Measurements from ENCODE around the gene CCDC92. TPM values are rescaled to one million over a fixed set of nuclear protein-coding genes. Genes with fewer than 3 reads are reported as not detected.
"Not testable (repeated sequence)": the region's sequence is repeated elsewhere in the genome, so short reads cannot be mapped to it uniquely, and the experiment has no call there.

CCDC92 gene
- total RNA-seq, 2 experiments from 2014 or later, result 7.3 to 8.7 TPM

DNA sequence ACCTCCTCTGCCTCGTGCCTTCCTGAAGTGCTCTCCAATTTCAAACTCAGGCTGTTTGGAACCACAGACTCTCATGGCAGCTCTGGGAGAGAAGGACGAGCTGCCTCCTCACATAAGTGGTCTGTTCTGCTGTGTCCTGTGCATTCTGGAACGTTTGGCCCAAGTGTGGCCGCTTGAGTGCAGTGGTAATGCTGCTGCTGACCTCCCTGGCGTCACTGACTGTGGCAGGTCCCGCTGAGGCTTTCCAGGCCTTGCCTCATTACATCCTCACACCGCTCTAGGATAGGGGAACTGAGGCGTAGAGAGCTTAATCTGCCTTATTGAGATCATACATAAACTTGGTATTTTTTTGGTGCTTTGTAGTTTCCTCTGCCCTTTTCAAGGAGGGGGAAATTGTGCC lies 14.2 kb downstream of the CCDC92 start:
- POLR2A ChIA-PET, result no interaction called here
- CTCF ChIA-PET, result no interaction called here

DNA sequence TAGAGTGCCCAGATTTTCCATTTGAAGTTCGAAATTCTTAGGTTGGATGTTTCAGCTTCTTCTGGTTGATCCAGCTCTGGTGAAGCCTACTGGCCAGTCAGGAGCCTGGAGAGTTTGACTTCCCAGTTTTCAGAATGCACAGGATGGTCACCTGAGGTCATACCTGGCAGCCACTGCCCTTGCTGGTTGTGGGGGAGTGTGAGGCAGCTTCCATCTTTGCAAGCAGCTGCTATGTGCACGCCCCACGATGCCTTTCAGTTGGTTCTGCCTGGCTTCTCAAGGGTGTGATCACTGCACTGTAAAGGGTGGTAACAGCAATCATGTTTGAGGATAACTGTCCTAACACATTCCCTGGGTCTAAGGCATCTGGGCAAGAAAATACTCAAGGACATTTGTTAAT lies 15.4 kb downstream of the CCDC92 start:
- POLR2A ChIA-PET, result no interaction called here
- CTCF ChIA-PET, result interaction anchor here (0.7 kb wide), 1 partner anchor 139 kb away, joined by 3 read pairs; no protein-coding TSS in a partner anchor

DNA sequence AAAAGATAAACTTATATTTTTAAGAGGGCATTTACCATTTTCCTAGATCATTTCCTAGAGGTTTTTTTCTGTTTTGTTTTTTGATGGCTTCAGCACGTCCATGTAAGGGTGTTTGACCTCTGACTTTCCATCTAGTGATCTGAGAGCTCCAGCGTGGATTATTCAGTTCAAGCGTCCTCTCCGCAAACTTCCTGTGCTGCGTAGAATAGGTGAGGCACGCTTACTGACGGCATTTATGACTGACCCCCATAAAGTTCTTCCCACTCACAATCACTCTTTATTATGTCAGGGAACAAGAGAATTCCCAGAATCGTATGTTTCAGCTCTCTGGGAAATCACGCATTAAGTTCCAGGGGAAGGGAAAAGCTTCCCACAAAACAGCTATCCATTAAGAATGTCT lies 16.4 kb downstream of the CCDC92 start:
- ChIA-PET POLR2A (no interaction called here), CTCF (interaction anchor here (0.6 to 0.8 kb wide), 2 partner anchors 50 to 210 kb away, joined by 3 to 4 read pairs; no protein-coding TSS in a partner anchor)

DNA sequence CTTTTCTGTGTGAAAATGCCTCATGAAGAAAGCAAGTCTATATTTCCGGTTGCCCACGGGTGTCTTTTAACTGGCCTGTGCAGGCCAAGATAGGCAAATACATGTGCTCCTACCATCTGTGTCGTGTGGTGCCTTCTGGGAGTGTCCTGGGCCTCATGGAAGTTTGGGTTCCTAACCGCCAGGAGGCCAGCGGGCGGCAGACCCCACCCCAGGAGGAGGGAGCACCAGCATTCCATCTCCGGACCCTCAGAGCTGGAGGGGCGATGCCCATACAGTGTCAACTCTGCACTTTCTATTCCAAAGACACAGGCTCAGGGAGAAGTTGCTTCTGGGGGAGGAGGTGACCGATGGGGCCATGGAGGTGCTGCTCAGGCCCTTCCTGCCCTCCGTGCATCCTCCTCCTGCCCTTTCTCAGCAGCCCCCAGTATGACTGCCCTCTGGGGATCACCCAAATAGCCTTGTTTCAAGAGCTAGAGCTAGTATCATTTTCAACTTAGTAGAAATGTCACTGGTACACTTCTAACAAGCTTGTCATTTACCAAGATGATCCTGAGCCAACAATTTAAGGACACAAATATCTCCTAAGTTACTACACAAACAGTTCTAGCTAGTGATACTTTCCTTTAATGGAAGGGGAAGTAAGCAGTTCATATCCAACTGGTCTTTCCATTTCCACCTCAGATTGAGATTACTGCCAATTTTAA lies 17.8 kb downstream of the CCDC92 start:
- ChIA-PET POLR2A (interaction anchor here (0.6 kb wide), 1 partner anchor 214 kb away, joined by 6 read pairs; no protein-coding TSS in a partner anchor), CTCF (no interaction called here)

DNA sequence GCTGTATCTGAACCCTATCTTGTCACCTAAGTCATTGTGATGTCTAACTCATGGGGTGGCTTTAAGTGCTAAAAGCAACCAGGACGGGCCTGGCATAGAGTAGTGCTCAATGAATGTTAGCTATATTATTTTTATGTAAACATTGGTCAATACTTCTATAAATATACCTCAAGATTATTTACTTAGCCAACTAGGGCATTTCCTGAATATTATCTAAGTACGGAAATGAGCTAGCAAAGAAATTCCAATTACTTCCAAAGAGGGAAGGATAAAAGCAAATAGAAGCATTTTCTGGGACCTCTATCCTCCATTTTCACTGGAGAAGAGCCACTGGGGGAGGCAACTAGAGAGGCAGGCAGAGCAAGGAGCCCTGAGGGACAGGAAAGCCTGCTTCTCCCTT lies 20.6 kb downstream of the CCDC92 start:
- ChIA-PET CTCF (no interaction called here), POLR2A (no interaction called here)

DNA sequence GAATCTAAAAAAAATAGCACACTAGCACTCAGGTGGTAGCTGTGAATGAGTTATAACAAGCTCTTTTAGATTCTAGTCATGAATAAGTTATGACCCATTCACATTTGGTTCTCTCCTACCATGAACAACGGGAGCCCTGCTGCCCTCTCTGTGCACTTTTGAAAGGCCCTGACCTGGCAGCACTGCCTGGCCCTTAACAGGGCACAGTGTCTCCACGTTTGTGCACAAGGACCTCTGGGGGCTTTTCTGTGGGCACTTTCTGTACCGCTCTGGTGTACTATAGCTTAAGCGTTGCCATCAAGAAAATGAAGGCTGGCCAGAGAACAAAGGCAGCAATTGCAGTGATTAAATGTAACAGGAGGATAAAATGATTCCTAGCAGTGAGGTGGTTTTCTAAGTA lies 21.2 kb downstream of the CCDC92 start:
- CTCF ChIA-PET, result no interaction called here
- POLR2A ChIA-PET, result no interaction called here

DNA sequence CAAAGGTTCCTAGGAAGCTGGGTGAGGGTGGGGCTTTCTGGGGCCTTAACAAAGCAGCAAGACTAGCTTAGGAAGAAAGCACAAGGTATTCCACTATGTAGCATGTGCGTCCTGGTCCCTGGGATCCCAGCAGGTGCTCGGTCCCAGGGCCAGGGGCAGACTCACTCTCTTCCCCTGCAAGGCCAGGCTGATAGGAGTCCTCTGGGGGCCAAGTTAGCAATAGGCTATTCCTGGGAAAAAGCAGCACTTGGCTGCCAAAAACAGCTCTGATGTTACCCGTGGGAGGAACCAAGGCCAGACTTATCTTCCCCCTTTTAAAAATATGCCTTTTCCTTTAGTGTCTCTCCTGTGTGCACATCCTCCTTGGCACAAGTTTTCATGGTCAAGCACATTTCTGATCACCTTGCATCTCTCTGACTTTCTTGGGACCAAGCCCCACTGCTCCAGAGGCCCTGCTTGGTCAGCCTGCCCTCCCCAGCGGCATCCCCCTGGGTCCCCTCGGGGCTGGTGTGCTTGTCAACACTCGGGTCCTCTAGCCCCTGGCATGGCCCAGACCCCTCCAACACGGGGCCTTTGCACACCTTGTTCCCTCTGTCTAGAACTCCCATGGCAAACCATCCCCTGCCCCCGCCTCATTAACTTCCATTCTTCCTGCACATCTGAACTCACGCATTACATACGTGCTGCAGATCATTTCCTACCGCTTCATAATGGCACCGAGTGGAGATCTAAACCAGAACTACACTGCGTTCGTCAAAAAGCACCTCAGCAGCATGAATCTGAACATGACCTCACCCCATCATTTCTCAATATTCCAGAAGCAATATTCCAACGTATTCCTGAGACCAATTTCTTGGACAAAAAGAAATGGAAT lies 21.9 kb downstream of the CCDC92 start:
- ChIA-PET POLR2A (no interaction called here), CTCF (no interaction called here)

DNA sequence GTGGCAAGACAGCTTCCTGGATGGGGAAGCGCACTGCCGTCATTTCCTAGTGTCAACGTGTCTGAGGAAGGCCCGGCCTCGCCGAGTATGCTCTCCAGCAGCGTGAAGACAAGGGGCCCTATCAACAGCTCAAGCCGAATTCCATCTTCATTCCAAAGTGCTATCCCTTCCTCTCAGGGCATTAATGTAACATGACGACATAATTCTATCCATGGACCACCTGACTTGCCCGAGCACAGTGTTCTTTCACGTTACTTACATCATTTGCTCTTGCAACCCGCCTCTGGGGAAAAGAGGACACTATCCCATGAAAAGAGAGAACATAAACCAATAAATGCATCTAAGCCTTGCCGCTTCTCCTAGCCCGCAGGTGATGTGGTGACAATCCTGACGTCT lies 22.9 kb downstream of the CCDC92 start:
- ChIA-PET POLR2A (no interaction called here), CTCF (no interaction called here)

DNA sequence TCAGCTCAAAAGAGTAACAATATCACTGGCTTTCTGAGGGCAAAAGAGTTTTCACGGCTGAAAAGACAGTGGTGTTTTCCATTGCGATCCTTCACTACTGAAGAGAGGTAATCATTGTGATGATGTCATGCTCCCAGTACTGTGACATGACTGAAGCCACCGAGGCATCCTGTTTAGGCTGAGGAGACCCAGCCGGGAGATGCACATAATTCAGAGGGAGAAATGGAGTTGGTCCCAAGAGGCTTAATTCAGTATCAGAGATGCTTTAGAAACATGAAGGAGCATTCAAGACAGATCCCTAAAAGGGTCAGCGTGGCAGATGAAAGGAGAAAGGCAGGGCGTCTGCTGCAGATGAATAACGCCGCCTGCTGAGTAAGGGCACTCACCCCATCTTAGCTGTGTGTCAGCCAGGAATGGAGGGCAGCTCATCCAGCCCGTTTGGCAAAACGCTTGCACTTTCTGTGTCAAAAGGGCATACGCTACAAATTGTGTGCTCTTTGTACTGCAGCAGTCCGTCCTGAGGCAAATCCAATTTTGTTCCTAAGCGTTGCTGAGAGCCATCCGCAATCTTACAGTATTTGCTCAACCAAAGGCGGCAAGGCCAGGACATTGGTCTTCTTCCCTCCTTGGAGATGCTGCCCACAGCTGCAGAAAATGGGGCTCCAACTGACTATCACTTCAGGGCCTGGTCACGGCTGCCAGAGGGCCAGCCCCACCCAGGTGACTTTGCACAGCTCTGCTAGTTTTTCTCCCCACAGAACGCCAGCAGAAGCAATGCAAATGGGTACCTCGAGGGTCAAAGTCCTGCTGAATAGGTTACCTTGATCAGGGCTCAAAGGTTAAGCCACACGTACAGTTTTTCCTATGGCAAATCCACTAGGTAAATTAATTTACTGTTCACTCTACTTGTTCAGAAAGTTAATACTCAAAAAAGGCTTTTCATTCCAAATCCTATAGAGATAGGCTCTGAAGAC lies 23.5 kb downstream of the CCDC92 start:
- ChIA-PET POLR2A (no interaction called here), CTCF (no interaction called here)

DNA sequence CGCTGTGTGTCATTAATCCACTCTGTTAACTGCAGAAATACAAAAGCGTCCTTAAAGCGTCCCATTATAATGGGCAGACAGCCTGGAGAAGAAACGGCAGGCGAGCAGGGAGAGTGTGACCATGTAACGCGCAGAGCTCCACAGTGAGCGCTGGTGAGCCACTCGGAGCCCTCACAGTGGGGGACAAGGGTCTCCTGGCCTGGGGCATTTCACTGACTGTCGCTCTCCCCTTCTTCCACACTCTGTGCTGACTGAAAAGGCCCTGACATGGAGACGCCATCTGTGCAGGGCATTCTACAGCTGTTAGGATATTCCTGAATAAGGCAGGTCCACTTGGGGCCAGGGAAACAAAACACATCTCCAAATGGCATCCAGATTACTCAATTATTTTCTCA lies 24.2 kb downstream of the CCDC92 start:
- POLR2A ChIA-PET, result no interaction called here
- CTCF ChIA-PET, result no interaction called here

DNA sequence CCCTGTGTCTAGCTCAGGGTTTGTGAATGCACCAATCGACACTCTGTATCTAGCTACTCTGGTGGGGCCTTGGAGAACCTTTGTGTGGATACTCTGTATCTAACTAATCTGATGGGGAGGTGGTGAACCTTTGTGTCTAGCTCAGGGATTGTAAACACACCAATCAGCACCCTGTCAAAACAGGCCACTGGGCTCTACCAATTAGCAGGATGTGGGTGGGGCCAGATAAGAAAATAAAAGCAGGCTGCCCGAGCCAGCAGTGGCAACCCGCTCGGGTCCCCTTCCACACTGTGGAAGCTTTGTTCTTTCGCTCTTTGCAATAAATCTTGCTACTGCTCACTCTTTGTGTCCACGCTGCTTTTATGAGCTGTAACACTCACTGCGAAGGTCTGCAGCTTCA lies 25.1 kb downstream of the CCDC92 start:
- CTCF ChIA-PET, POLR2A ChIA-PET: not testable (repeated sequence)

DNA sequence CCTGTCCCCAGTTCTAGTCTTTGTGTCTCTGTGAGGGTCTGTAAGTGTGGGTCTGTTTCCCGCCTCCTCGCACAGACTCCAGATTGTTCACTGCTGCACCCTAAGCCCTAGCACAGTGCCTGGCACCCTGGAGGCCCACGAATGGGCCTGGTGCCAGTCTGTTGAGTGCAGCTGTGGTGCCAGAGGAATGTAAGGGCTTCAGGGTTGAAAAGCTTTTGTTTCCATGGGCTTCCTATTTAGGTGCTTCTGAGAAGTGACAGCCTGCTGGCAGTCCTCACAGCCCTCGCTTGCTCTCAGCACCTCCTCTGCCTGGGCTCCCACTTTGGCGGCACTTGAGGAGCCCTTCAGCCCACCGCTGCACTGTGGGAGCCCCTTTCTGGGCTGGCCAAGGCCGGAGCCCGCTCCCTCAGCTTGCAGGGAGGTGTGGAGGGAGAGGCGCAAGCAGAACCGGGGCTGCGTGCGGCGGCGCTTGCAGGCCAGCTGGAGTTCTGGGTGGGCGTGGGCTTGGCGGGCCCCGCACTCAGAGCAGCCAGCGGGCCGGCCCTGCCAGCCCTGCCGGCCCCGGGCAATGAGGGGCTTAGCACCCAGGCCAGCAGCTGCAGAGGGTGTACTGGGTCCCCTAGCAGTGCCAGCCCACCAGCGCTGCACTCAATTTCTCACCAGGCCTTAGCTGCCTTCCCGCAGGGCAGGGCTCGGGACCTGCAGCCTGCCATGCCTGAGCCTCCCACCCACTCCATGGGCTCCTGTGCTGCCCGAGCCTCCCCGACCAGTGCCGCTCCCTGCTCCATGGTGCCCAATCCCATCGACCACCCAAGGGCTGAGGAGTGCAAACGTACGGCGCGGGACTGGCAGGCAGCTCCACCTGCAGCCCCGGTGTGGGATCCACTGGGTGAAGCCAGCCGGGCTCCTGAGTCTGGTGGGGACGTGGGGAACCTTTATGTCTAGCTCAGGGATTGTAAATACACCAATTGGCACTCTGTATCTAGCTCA lies 25.8 kb downstream of the CCDC92 start:
- CTCF ChIA-PET, POLR2A ChIA-PET: not testable (repeated sequence)

DNA sequence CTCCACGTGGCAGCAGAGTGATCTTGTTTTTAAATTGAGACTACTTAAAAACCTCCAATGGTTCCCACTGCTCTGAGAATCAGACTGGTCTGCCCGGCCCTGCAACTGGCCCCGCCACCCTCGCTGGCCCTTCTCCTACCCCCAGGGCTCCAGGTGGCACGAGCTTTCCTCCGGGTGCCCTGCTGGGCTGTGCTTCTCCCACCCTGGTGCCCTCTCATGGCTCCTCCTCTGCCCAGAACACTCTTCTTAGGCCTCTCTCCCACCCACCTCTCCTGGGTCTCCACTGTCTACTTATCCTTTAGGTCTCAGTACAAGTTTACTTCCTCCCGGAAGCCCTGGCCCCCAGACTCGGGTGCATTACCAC lies 26.5 kb downstream of the CCDC92 start:
- POLR2A ChIA-PET, result no interaction called here
- CTCF ChIA-PET, result no interaction called here

DNA sequence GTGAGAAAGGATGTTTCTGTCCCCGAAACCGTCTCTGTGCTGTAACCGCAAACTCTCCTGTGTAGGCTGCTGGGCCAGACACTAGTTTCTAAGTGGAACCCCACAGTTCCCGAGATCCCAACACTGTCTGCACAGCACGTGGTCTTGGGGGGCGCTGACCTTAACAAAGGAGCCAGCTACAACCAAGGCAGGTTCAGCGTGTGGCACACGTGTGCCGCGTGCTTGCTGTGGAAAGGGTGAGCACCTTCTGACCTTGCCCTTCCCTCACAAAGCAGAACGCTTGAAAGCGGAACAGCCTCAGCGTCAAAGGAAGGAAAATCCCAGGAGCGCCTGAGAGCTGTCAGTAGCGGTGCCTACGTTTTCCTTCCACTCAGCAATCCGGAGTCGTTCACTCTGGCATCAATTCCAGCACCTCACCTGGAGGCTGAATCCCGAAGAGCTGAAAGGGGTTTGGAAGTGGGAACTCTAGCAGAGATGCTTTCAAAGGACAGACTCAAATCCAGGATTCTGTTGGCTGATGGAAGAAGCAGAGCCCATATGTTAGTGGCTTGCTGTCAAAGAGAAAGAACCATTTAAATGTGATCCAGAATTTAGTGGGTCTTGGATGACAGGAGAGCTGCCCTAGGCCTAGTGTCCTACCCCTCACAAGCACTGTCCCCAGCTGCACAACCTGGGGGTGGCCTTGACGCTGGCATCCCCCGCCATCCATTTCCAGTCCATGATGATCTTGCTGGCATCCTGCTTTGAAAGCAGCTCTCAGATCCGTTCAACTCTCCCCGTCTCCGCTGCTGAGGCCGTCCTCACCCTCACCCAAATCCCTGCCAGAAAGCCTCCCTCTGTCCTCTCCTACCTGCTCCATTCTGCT lies 27.1 kb downstream of the CCDC92 start:
- ChIA-PET POLR2A (no interaction called here), CTCF (no interaction called here)

DNA sequence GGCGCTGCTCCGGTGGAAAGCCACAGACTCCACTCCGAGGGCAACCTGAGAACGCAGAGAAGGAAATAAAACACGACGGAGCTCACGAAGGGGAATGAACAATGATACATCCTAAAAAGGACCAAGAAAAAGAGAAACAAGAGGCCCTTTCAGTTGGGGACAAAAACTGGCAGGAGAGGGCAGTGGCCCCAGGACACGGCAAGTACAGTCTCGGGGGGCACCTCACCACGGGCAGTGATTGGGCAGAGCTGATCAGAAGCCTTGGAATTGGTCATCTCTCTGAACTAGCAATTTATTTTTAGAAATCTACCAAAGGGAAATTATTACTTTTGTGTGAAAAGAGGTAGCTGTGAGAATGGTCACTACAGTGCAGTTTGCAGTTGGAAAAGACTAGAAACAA lies 27.9 kb downstream of the CCDC92 start:
- ChIA-PET CTCF (no interaction called here), POLR2A (no interaction called here)

DNA sequence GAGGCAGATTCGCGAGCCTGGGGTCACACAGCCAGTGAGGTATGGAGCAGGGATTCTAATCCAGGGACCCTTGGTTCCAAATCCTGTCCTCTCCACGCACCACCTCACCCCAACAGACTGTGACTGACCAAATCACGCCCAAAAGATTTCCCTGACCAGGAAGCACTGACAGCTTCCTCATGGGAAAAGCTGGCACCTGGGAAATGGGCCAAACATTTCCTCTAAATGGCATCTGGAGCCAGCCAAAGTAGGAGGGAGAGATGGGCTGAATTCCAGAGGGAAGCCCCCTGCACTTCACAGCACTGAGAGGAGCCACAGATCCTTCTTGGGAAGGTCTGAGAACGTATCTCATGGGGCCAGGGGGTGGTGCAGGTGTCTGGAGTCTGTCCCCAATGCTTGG lies 28.8 kb downstream of the CCDC92 start:
- ChIA-PET CTCF (no interaction called here), POLR2A (no interaction called here)

DNA sequence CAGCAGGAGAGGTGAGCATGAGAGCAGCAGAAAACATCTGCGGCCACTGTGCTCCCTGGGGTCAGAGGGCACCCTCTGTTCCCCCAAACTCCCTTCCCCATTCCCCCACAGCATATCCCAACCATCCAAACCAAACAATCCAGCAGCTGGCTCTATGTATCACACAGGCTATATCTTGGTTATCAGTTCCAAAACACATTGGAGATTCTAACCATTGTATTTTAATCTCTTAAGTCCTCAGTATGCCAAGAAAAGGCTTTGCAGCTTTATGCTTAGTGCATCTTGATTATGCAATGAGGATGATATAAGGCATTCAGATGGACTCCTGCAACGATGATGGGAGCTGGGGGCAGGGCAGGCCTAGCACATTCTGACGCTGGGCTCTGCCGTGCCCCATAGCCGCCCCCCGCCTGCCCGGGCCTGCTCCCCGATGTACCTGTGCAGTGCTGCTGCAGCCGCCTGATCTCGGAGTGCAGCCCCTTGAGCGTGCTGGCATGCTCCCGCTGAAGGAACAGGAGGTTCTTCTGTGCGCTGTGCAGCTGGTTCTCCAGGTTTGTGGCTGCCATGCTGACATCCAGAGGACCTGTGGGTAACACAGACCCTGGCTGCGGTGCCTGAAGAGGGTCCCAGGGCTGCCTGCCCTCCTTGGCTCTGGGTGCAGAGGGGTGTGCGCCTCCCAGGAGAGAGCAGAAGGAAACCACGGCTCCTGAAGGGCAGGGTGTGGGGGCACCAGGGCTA lies 29.6 kb downstream of the CCDC92 start:
- POLR2A ChIA-PET, result no interaction called here
- CTCF ChIA-PET, result no interaction called here

DNA sequence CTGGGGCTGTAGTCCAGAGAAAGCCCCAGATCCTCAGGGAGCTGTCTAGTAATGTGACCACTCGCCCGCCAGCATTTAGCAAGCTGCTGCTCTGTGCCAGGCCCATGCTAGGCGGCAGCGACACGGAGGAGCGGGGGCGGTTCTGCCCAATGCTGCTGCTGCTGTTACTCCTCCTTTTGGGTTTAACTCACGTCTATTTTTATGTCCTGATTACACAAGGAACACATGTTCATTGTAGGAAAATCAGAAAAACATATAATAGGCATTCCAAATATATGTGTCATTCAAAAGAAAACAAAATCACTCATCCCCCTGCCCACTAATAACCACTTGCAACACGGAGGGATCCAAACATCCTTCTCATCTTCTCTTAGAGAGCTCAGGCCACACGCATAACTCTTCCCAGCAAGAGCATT lies 30.4 kb downstream of the CCDC92 start:
- POLR2A ChIA-PET, result no interaction called here
- CTCF ChIA-PET, result no interaction called here
